Cardiac septum (tissue), 1 donor: ENCODE data around the gene NQO1. TPM values are rescaled to one million over a fixed set of nuclear protein-coding genes. Genes with fewer than 3 reads are reported as not detected.
A peak's percentile ranks its signal among the peaks of the same experiment; 100 is the strongest.
"Not testable (repeated sequence)": the region's sequence is repeated elsewhere in the genome, so short reads cannot be mapped to it uniquely, and the experiment has no call there.

Experiments
- DNase-seq: peaks from one replicate; pipeline ENCODE4 v3.0.0-alpha.2; 2020; ENCODE audit warnings: low spot score
- intact Hi-C: fragments of 100-400 bp; cut with DNase I; formaldehyde crosslinking; loops from one replicate; pipeline ENCODE4 v1.14.0; 2022
- total RNA-seq: library from RNA; stranded (reverse); fragmentation: NEBNext Ultra II Directional; extraction: Animal tissue kit (Norgen Biotek cat#: 25700); gene quantifications from one replicate; pipeline ENCODE4 v1.2.1, GENCODE V29; 2021
- donor health status: DM: no; HTN: no; CAD: no.

Gene NQO1
- total RNA-seq, 1 donor from 2014 or later = 15.8 TPM

- DNase-seq = no peak
- intact Hi-C loops = no loop called here
These were observed 18.9 kb upstream of the NQO1 start for GRCh38 chr16:69745232-69745612.

- DNase-seq = no peak
- intact Hi-C loops = no loop called here
These were observed 18.2 kb upstream of the NQO1 start for GRCh38 chr16:69744363-69745231.

- intact Hi-C loops = no loop called here
- peak; percentile 87 for DNase-seq
These were observed 15.9 kb upstream of the NQO1 start for GRCh38 chr16:69741951-69742904.

- no peak for DNase-seq
- intact Hi-C loops = no loop called here
These were observed 15.2 kb upstream of the NQO1 start for GRCh38 chr16:69741519-69741918.

- intact Hi-C loops = no loop called here
These were observed 5.7 kb upstream of the NQO1 start for GRCh38 chr16:69732101-69732500.

GRCh38 chr16:69731280-69731679 is 4.9 kb upstream of the NQO1 start:
- intact Hi-C loops, DNase-seq: not testable (repeated sequence)

More at GRCh38 chr16:69732101-69732500, 5.7 kb upstream of the NQO1 start:
- DNase-seq = no peak

- intact Hi-C loops, DNase-seq: not testable (repeated sequence)
These were observed 2.7 kb upstream of the NQO1 start for GRCh38 chr16:69729030-69729429.

GRCh38 chr16:69727916-69728270 is 1.5 kb upstream of the NQO1 start:
- intact Hi-C loops = no loop called here
- DNase-seq = no peak

- intact Hi-C loops = no loop called here
- no peak for DNase-seq
These were observed 664 bp downstream of the NQO1 start for GRCh38 chr16:69725480-69726312.

- intact Hi-C loops = no loop called here
These were observed 1.3 kb downstream of the NQO1 start for GRCh38 chr16:69724981-69725479.

GRCh38 chr16:69724414-69724873 is 1.9 kb downstream of the NQO1 start:
- no peak for DNase-seq
- intact Hi-C loops = no loop called here

More at GRCh38 chr16:69724981-69725479, 1.3 kb downstream of the NQO1 start:
- DNase-seq = no peak

- DNase-seq = no peak
- intact Hi-C loops = no loop called here
These were observed 4.9 kb downstream of the NQO1 start for GRCh38 chr16:69721441-69721957.

GRCh38 chr16:69720822-69721430 is 5.4 kb downstream of the NQO1 start:
- DNase-seq = no peak
- intact Hi-C loops = no loop called here

GRCh38 chr16:69718111-69718764 is 8.1 kb downstream of the NQO1 start:
- intact Hi-C loops = no loop called here
- DNase-seq = no peak

- DNase-seq = no peak
- intact Hi-C loops = no loop called here
These were observed 9.3 kb downstream of the NQO1 start for GRCh38 chr16:69717066-69717465.

- no peak for DNase-seq
- intact Hi-C loops = no loop called here
These were observed 13.3 kb downstream of the NQO1 start for GRCh38 chr16:69712914-69713581.

- intact Hi-C loops = no loop called here
- no peak for DNase-seq
These were observed 14.1 kb downstream of the NQO1 start for GRCh38 chr16:69712277-69712676.
